ENCODE measurements around the gene SMYD1.

The SMYD1 gene

DNA sequence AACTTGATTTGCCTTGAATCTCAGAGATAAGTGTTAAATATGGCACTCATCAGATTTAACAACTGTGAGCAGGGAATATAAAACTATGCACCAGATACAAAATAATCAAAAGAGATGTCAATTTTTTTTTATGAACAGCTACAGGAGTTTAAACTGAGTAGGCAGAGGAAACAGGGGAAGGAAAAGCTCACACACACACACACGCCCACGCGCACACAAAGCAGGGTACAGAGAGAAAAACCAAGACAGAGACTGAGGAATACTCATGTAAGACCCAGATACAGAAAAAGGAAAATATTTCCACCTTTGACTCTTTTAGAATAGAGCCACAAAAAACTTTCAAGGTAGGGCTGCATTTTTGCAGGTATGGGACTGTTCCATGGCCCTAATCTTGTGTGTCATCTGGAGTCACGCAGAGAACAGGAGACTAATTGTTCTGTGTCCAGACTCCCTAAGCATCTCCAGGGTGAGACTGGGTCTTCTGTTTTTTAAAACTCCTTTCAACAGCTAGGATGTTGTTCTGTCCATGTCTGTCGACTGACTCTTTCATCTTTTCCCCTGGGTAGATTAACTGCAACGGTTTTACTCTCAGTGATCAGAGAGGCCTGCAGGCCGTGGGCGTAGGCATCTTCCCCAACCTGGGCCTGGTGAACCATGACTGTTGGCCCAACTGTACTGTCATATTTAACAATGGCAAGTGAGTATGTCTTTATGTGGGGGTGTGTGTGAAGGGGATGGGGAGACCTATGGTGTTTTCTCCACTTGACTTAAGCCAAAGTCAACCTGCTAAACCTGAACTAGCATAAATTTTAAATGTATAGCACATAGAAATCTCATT is 23.0 kb downstream of the SMYD1 start:
- DNase-seq: no peak

GRCh38 chr2:88091943-88092342 is 24.3 kb downstream of the SMYD1 start:
- DNase-seq: no peak

DNA sequence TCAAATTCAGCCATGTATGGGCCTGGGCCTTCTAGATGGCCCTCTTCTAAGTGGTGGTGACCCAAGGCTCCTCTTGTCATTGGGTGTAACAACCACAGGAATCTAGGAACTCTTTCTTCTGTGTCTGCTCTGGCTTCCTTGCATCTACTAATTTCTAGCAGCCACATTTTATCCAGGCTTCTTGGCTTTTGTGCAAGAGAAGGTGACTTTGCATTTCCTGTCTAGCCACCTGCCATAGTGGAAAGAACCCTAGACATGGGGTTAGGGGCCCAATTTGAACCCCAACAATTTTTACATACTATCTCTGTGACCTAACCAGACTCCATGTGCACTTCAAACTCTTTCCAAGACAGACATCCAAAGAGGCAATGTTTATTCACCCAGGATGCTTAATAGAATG is 25.1 kb downstream of the SMYD1 start:
- DNase-seq: no peak

- no peak for DNase-seq
Measured at GRCh38 chr2:88095022-88095421, 27.4 kb downstream of the SMYD1 start.

DNA sequence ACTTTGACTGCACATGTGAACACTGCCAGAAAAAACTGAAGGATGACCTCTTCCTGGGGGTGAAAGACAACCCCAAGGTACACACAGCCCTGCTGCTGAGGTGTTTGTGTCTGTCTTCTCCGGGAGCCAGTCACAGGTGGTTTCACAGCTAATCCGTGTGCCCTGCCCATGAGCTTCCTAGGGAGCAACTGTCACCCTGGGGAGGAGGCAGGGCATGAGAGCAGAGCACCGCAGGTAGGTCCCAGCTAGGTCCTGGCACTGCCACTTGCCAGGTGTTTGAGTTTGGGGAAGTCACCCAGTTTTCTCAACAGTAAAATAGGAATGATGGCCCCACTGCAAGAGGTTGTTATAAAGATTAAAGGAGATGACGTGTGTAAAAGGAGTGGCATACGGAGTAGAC is 29.1 kb downstream of the SMYD1 start:
- DNase-seq: no peak

- DNase-seq: no peak
Measured at GRCh38 chr2:88097192-88097591, 29.6 kb downstream of the SMYD1 start.

- DNase-seq: no peak
Measured at GRCh38 chr2:88097891-88098557, 30.4 kb downstream of the SMYD1 start.

- no peak for DNase-seq
Measured at GRCh38 chr2:88098558-88098900, 30.9 kb downstream of the SMYD1 start.

GRCh38 chr2:88099798-88100488 is 32.3 kb downstream of the SMYD1 start:
- DNase-seq: peak; percentile 29

DNA sequence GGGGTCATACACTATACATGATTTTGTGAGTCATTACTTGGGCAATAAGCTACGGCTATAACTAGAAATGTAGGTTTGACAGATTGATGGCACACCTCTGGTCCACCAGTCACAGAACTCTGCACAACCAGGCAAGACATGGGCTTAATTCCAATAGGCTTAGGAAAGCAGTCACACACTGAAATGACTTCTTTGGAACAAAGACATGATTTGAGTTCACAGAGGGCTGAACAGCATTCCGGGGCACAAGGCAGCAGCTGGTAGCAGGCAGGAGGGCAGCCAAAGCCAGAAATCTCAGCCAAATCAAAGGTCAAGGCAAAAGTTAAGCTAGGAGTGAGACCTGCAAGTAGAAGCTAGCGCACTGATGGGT is 32.8 kb downstream of the SMYD1 start:
- no peak for DNase-seq

GRCh38 chr2:88108796-88109195 is 41.2 kb downstream of the SMYD1 start:
- no peak for DNase-seq

GRCh38 chr2:88110830-88111229 is 43.2 kb downstream of the SMYD1 start:
- peak; percentile 15 for DNase-seq

GRCh38 chr2:88113069-88113468 is 45.4 kb downstream of the SMYD1 start:
- no peak for DNase-seq

GRCh38 chr2:88114889-88115288 is 47.3 kb downstream of the SMYD1 start:
- no peak for DNase-seq

- DNase-seq: no peak
Measured at GRCh38 chr2:88115825-88116518, 48.3 kb downstream of the SMYD1 start.

DNA sequence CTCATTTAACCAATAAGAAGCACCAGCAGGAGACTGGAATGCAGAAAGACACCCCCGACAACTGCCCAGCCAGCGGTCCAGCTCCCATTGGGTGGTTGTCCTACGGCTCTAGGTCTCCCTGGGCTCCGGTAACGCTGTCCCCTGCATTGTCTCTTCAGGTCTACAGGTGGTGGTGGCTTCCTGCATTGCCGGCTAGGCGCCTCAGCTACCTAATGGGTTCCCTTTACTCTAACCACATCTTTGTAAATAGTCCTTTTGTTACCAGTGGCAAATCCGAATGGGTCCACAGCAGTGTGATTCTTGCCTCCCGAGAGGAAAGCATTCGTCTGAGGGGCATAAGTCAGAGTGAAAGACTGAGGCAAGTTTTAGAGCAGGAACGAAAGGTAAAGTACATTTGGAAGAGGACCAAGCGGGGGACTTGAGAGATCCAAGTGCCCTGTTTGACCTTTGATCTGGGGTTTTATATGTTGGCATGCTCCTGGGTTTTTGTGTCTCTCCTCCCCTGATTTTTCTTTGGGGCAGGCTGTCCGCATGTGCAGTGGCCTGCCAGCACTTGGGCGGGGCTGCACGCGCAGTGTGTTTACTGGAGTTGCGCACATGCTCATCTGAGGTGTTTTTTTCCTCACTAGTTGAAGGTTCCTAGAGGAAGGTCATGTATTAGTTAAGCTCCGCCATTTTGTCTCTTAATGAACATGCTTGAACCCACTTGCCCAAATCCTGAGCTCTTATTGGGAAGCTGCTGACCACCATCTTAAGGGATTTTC is 49.2 kb downstream of the SMYD1 start:
- DNase-seq: no peak

DNA sequence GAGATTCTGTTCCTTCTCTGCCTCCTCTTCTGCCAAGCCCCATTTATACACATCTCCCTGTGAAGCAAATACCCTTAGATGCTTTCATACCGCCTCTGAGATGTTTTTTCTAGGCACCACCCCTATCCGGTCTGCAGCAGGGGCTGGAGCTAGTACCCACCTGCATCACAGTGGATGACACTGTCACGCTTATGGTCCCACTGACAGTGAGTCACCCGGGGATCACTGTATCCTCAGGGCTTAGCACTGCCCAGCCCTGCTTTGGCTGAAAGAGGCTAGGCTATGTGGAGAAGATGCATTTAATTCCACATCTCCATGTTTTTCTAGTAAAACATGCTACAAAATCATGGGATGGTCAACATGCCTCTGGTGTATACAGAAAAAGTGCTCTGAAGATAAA is 50.3 kb downstream of the SMYD1 start:
- peak; percentile 21 for DNase-seq

DNA sequence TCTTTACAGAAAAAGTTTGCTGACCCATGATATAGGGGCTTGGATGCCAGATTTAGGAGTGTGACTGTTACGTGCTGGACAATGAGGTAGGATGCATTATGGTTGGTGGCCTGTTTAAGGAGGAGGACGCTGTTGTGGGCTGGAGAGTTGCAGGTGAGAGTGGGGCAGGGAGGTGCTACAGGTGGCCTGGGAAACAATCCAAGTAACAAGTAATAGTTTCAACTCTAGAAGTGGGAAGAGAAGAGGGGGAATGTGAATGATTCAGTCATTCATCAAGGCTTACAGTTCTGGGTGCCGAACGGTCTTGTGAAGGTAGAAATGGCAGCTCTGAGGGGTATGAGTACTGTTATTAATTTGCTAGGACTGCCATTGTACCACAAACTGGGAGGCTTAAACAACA is 54.1 kb downstream of the SMYD1 start:
- DNase-seq: no peak

DNA sequence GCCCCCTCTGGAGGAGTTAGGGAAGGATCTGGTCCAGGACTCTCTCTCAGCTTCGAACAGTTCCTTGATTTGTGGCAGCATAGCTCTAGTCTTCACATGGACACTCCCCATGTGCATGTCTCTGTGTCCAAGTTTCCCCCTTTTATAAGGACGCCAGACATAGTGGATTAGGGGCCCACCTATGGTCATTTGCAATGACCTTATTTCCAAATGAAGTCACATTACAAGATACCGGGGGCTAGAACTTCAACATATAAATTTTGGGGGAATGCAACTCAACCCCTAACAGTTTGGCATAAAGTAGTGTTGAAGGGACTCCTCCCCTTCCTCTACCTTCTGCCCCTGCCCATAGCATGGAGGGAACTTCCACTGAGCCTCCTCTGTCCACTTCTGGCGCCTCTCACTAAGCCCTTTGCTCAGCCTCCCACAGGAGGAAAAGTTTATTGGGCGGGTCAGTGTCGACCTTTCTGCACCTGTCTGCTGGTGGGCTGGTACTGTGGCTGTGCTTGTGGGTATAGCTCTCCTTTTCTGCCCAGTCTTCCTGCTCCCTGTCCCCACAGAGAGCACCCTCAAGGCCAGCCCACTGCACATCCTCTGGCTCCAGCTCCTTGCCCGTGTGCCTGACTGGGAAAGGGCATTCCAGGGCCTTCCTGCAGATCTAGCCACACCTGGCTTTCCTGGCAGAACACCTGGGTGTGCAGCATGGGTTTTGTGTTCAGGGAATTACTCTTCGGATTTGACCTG is 54.7 kb downstream of the SMYD1 start:
- DNase-seq: no peak

DNA sequence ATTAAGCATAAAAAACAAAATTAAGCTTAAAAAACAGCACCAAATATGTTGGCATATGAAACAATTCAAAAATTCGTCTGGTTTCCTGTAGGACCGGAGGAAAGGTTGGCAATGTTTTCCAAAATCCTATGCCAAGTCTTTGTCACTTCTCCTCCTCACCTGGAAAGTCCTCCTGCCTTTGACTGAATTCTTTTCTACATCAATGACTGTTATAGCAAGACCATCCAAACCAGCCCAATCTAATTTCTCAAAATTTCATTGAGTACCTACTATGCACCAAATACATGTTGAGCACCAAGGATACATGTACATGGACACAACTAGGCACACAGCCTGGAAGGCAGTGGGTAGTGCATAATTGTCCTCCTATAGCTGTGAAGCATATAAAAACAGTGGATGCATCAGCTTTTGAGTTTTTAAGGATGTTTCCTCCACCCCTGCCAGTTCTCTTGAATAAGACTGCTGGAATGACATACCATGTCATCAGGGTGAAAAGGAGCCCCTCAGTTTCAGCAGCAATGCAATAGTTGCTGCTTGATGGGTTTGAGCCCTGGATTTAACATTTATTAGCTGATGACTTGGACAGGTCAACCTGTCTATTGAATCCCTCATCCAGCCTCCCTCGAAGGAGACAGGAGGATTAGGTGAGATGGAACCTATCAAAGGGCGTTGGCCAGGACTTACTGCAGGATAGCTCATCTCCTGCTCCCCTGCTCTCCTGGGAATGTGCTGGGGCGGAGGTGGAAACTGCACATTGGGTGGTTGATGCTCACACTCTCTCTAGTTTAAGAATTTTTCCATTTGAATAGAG is 55.7 kb downstream of the SMYD1 start:
- no peak for DNase-seq

Data from DMS53 (cell line).